GM18861 (cell line): ENCODE data around the gene SYT1.

Source experiments
- ATAC-seq: cut with Tn5 transposase; IDR thresholded peaks from one replicate; pipeline ENCODE4 v1.9.1; 2021; ENCODE audit not compliant: unreplicated experiment

The SYT1 gene

GRCh38 chr12:78891646-78892353 is 27.2 kb downstream of the SYT1 start:
- no peak for ATAC-seq

- no peak for ATAC-seq
These were observed 33.8 kb downstream of the SYT1 start for GRCh38 chr12:78898416-78898815.

GRCh38 chr12:78914859-78915331 is 50.3 kb downstream of the SYT1 start:
- no peak for ATAC-seq

- ATAC-seq: no peak
These were observed 52.4 kb downstream of the SYT1 start for GRCh38 chr12:78916845-78917480.

GRCh38 chr12:78917513-78917912 is 52.9 kb downstream of the SYT1 start:
- ATAC-seq: no peak

- ATAC-seq: no peak
These were observed 53.7 kb downstream of the SYT1 start for GRCh38 chr12:78918268-78918667.

GRCh38 chr12:78928200-78929074 is 63.9 kb downstream of the SYT1 start:
- ATAC-seq: no peak

- no peak for ATAC-seq
These were observed 64.5 kb downstream of the SYT1 start for GRCh38 chr12:78929075-78929418.

GRCh38 chr12:78931466-78931990 is 67.0 kb downstream of the SYT1 start:
- no peak for ATAC-seq

- ATAC-seq: no peak
These were observed 68.4 kb downstream of the SYT1 start for GRCh38 chr12:78933014-78933413.

GRCh38 chr12:78938341-78939084 is 73.9 kb downstream of the SYT1 start:
- ATAC-seq: no peak

- ATAC-seq: no peak
These were observed 85.0 kb downstream of the SYT1 start for GRCh38 chr12:78949532-78949931.

- ATAC-seq: no peak
These were observed 87.4 kb downstream of the SYT1 start for GRCh38 chr12:78951803-78952551.

GRCh38 chr12:78952552-78952929 is 88.0 kb downstream of the SYT1 start:
- no peak for ATAC-seq

- no peak for ATAC-seq
These were observed 94.4 kb downstream of the SYT1 start for GRCh38 chr12:78958941-78959340.

GRCh38 chr12:78959556-78959955 is 95.0 kb downstream of the SYT1 start:
- no peak for ATAC-seq

- no peak for ATAC-seq
These were observed 96.6 kb downstream of the SYT1 start for GRCh38 chr12:78961171-78961570.

- ATAC-seq: no peak
These were observed 99.1 kb downstream of the SYT1 start for GRCh38 chr12:78963439-78964227.

GRCh38 chr12:78964521-78964920 is 99.9 kb downstream of the SYT1 start:
- ATAC-seq: no peak
